Astrocyte of the cerebellum (primary cell): ENCODE measurements around the gene RAC2.

Experiments used
- DNase-seq: peaks from one replicate; pipeline ENCODE4 v3.0.0-alpha.2; 2011; ENCODE audit warnings: low read depth
- H3K4me3 ChIP-seq: 2 replicates; pipeline ENCODE4 v1.5.1; 2011; ENCODE audit warnings: mild to moderate bottlenecking, low read depth, low read length, moderate library complexity
- in situ Hi-C: cut with HindIII; loops from 2 replicates; pipeline ENCODE4 v1.10.0; 2017; ENCODE audit warnings: low sequenced_read_pairs
- TF ChIP-seq, protein P1 (sequence below): IDR thresholded peaks from 2 replicates; pipeline ENCODE4 v1.5.1; 2012; ENCODE audit warnings: low read length, low read depth, moderate library complexity, mild to moderate bottlenecking; ENCODE audit errors: missing control alignments

RAC2 gene

DNA sequence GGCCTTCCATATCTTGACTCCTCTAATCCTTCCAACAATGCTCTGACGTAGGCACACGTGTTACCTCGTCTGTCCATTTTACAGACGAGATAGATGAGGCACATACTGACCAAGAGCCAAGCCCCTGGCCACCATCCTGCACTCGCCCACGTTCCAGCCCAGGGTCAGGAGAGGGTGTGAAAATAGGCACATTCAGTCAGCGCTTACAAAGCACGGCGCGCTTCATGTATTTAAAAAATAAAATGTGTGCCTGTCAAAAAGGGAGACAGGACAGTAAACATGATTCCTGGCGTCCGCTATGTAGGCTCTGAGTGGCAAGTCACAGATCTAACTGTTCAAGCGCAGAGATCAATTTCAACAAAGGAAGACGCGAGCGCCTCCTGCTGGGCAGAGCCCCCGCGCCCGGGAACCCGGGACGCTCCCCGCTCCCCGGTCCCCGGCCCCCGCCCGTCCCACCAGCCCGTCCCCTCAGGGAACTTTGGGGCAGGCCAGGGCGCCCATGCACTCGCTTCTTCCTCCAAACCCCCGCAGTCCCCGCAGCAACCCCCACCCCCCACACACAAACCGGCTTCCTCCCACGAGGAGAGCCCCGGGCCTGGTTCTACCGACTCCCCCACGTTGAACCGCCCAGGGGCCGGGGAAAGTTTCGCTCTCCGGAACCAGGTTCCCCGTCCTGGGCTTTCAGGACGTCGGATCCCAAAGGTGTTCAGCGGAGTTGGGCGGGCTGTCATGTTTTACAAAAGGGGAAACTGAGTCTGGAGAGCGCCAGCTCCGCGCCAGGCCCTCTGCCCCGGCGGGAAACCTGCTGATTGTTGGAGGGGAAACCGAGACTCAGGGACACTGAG is 45.6 kb downstream of the RAC2 start:
- no peak for DNase-seq
- in situ Hi-C loops: no loop called here
- TF ChIP-seq, protein P1, sequence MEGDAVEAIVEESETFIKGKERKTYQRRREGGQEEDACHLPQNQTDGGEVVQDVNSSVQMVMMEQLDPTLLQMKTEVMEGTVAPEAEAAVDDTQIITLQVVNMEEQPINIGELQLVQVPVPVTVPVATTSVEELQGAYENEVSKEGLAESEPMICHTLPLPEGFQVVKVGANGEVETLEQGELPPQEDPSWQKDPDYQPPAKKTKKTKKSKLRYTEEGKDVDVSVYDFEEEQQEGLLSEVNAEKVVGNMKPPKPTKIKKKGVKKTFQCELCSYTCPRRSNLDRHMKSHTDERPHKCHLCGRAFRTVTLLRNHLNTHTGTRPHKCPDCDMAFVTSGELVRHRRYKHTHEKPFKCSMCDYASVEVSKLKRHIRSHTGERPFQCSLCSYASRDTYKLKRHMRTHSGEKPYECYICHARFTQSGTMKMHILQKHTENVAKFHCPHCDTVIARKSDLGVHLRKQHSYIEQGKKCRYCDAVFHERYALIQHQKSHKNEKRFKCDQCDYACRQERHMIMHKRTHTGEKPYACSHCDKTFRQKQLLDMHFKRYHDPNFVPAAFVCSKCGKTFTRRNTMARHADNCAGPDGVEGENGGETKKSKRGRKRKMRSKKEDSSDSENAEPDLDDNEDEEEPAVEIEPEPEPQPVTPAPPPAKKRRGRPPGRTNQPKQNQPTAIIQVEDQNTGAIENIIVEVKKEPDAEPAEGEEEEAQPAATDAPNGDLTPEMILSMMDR: peak; percentile 70
- peak overlapping the region; percentile 63 for H3K4me3 ChIP-seq

DNA sequence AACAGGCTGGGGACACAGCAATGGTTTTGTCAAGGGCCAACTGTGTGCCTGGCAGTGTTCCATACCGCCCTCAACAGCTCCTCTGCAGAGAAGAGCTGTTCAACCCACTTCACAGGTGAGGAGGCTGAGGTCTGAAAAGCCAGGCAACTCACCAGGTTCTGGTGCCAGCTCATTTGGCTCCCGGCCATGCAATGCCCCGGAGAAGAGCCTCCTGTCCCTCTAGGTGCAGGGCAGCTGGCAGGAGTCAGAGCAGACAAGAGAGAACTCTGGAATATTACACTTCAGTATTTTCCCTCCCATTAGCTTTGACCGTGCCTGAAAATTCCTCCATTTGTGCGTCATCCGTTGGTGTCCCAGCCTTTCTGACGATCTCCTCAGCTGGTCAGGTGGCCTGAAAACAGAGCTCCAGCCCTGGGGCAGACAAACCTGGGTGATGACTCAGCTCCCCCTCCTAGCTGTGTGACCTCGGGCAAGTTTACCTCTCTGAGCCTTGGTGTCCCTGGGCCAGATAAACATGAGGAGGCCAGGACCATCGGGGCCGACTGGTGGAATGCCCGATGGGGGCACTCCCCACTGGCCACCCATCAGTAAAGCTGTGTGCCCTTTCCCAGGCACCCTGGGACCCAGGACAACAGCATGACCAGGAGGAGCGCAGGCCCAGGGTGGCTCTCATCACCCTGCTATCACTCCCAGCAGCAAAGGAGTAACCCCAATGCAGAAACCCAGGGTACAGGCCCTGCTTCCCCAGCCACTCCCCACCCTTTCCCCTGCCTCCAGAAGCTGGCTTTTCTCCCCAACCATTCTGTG is 46.4 kb downstream of the RAC2 start:
- TF ChIP-seq, protein P1: no peak
- H3K4me3 ChIP-seq: peak overlapping the region; percentile 63
- in situ Hi-C loops: no loop called here
- no peak for DNase-seq

DNA sequence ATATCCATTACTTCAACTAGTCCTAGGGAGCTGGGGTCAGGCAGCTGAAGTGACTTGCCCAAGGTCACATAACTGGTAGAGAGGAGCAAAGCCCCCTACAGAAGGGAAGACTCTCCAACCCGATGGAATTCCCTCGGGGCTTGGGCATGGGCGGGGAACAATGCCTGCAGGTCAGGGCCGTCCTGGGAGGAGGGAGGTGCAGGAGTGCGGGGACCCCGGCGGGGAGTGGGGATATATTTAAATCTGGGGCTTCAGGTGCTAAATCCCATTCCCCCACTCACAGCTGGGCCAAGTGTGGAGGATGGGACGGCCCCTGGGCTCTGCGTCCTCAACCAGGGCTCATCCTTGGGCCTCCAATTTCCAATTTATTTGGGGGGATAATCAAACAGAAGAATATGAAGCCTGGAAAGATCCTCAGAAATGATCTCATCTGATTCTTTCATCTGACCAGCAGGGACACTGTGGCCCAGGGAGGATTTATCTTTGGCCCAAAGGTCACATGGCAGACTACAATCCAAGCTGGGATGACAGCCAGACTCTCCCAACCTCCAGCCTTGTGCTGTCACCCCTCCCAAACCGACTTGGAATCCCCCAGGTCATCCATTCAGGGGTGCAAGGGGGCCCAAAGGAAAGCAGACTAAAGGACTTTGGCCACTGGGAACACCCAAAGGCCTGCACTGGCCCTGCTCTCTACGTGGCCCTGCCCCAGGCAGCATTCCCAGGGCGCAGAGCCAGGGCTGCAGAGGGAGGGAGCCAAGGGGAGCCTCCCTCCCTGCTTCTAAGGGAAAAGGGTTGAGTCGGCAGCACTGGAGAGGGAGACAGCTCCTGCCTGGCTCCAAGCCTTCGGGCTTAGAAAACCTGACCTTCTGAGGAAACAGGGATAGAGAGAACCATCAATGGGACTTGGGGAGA is 47.3 kb downstream of the RAC2 start:
- in situ Hi-C loops: no loop called here
- TF ChIP-seq, protein P1: no peak
- no peak overlapping the region for H3K4me3 ChIP-seq
- DNase-seq: peak; percentile 52

DNA sequence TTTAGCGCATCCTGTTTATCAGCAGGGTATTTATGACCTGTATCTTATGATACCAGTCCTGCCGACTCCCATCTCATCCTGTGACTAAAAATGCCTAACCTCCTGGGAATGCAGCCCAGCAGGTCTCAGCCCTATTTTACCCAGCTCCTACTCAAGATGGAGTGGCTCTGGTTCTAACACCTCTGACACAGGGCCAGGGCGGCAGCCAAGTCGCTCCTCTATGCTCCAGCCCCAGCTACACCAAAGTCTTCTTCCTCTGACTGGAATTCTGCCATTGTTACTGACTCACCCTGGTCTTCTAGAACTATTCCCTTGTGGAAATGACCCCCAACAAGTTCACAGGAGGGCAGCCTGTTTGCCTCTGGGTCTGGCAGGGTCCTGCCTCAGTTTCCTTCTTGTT is 48.1 kb downstream of the RAC2 start:
- TF ChIP-seq, protein P1: no peak

DNA sequence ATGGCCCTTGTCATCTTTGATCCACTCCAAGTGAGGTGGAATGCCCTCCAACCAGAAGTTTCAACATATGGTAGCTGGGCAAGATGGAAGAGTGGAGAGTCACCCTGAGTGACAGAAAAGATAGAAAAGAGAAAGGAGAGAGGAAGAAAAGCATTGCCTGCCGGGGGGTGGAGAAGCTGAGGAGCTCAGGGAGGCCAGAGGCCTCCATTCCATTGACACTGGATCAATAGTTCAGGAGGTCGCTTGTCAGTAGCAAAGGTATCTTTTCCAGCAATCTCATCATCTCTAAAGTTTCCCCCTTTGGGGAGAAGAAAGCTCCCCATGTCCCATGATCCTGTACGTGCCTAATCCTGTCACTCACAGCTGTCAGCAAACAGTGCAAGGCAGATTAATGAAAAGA is 49.3 kb downstream of the RAC2 start:
- DNase-seq: no peak
- in situ Hi-C loops: no loop called here
- no peak overlapping the region for H3K4me3 ChIP-seq
- TF ChIP-seq, protein P1: no peak

More for the DNA sequence above, 48.1 kb downstream of the RAC2 start:
- no peak overlapping the region for H3K4me3 ChIP-seq
- DNase-seq: no peak
- in situ Hi-C loops: no loop called here

DNA sequence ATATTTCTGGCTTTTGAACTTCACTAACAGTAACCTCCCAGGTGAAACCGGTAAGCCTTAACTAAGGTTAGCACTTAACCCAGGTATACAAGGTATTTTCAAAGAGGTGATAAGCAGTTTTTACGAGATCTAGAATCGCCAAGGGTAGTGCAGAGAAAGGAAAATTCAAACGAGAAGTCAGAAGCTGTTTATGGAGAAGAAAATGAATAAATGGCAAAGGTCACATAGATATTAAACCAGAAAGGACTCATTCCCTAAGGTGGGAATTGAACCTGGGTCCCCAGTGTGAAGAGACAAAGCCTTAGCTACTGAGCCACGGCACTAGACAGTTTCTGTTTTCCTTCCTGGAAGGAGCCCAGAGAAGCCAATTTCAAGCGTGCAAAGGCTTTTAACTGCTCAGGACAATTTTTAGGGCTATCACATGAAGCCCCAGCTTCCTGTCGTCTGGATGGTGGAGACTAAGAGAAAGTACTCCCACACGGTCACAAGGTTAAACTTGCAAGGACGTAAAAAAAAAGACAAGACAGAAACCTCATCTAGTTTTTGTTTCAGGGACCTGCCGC is 50.4 kb downstream of the RAC2 start:
- in situ Hi-C loops: no loop called here
- no peak overlapping the region for H3K4me3 ChIP-seq
- no peak for DNase-seq
- TF ChIP-seq, protein P1: no peak
